ENCODE results near the gene IFNK.

Gene IFNK

GRCh38 chr9:27530915-27531755, 7.0 kb downstream of the IFNK start:
- H3K9me3 ChIP-seq (ENCODE audit: low read length), result no peaks in the 10 kb centered on the region
- H3K4me3 ChIP-seq (ENCODE audit: low read depth in 1 of 2, low read length in 2 of 2), result no peak overlapping the region
- no peak overlapping the region for H3K27ac ChIP-seq (ENCODE audit: low read depth, low read length)
- H3K4me1 ChIP-seq (ENCODE audit: insufficient read depth, low read length), result peaks cover 41% of the 10 kb centered on the region
- H3K27me3 ChIP-seq (ENCODE audit: control insufficient read depth in 1 of 2, insufficient read depth in 2 of 2, low read length in 2 of 2), result no peaks in the 10 kb centered on the region
- H3K9ac ChIP-seq (ENCODE audit: low read length), result no peak overlapping the region
- no peaks in the 10 kb centered on the region for H3K36me3 ChIP-seq (ENCODE audit: insufficient read depth, low read length)

DNA sequence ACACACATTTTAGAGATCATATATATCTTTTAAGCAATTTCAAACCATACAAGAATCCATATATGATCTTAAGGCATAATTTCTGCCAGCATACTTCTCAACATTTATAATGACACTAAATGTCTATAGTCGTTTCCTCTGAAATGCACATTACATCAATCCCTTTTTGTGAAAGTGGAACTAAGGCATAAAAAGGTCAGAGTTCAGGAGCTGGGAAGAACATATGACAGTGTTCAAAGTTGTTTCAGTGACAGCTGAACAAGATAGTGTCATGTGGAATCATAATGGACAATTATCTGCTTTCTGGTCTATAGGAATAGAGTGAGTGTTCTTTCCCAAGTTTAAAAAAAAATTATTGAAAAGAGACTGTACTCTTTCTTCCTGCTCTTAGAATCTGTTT, 8.0 kb downstream of the IFNK start:
- Histone ChIP-seq H3K27me3 (ENCODE audit: control insufficient read depth in 1 of 2, insufficient read depth in 2 of 2, low read length in 2 of 2) (no peaks in the 10 kb centered on the region), H3K4me3 (ENCODE audit: low read depth in 1 of 2, low read length in 2 of 2) (no peak overlapping the region), H3K27ac (ENCODE audit: low read depth, low read length) (no peak overlapping the region), H3K4me1 (ENCODE audit: insufficient read depth, low read length) (peaks cover 37% of the 10 kb centered on the region), H3K9ac (ENCODE audit: low read length) (no peak overlapping the region), H3K9me3 (ENCODE audit: low read length) (no peaks in the 10 kb centered on the region), H3K36me3 (ENCODE audit: insufficient read depth, low read length) (no peaks in the 10 kb centered on the region)

DNA sequence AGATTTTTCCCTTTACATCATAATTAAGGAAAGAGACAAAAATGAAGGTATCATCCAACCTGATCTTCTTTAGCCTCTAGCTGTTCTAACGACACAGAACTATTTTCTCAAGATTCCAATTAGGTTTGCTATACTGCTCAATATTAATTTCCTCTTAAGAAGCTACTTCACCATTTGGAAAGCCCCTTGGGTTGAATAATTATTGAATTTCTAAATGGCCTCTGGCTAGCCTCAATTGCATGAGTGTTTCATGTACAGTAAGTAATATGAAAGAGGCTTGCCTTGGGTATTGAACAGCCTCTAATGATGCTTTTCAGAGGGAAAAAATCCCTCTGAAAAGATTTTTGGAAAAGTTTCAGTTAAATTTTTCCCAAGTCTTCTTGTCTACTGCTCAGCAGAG, 9.2 kb downstream of the IFNK start:
- Histone ChIP-seq H3K9ac (ENCODE audit: low read length) (no peak overlapping the region), H3K9me3 (ENCODE audit: low read length) (no peaks in the 10 kb centered on the region), H3K4me3 (ENCODE audit: low read depth in 1 of 2, low read length in 2 of 2) (no peak overlapping the region), H3K27me3 (ENCODE audit: control insufficient read depth in 1 of 2, insufficient read depth in 2 of 2, low read length in 2 of 2) (no peaks in the 10 kb centered on the region), H3K36me3 (ENCODE audit: insufficient read depth, low read length) (no peaks in the 10 kb centered on the region), H3K4me1 (ENCODE audit: insufficient read depth, low read length) (peaks cover 32% of the 10 kb centered on the region), H3K27ac (ENCODE audit: low read depth, low read length) (no peak overlapping the region)

DNA sequence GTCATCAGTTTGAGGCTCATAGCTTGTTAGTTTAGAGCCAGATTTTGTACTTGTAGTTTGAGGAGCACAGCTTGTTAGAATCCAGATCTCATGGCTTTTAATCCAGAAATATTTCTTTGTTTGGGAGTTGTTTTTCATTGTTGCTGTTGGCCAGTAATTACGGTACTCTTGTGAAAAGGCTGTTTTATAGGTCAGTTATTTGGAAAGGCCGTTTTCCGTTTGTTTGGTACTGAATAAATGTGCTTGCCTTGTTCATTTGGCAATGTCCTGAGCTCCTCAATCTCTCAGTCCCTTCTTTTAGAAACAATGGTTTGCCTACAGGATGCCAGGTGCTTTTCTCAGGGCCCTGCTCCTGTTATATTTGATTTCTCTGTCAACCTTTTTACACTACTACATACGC, 10.0 kb downstream of the IFNK start:
- Histone ChIP-seq H3K27me3 (ENCODE audit: control insufficient read depth in 1 of 2, insufficient read depth in 2 of 2, low read length in 2 of 2) (no peaks in the 10 kb centered on the region), H3K27ac (ENCODE audit: low read depth, low read length) (peak overlapping the region; percentile 28), H3K9me3 (ENCODE audit: low read length) (no peaks in the 10 kb centered on the region), H3K4me1 (ENCODE audit: insufficient read depth, low read length) (peaks cover 40% of the 10 kb centered on the region), H3K9ac (ENCODE audit: low read length) (peak overlapping the region; percentile 8), H3K4me3 (ENCODE audit: low read depth in 1 of 2, low read length in 2 of 2) (no peak overlapping the region), H3K36me3 (ENCODE audit: insufficient read depth, low read length) (no peaks in the 10 kb centered on the region)

DNA sequence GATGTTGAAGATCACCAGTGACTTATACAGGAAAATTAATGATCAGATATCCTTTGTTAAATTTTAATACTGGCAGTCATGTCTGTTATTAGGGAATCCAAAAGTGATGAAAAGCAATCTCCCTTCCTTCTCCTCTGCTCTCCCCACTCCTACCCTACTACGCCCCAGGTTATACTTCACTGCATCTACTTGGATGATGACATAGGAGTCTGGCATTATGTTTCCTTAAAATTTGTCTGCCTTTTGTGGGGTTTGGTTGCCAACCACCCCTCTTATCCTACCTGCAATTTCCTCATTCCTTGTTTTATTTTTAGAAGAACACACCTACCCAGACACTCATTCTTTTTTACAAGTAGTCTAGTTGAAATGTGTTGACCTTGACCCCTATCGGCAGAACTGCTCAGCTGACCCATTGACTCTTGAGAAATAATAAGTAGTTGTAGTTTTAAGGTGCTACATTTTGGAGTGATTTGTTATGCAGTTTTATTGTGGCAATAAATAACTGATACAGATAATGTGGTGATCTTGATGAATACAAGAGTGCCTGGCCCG, 10.6 kb downstream of the IFNK start:
- Histone ChIP-seq H3K9me3 (ENCODE audit: low read length) (no peaks in the 10 kb centered on the region), H3K4me1 (ENCODE audit: insufficient read depth, low read length) (peaks cover 46% of the 10 kb centered on the region), H3K4me3 (ENCODE audit: low read depth in 1 of 2, low read length in 2 of 2) (no peak overlapping the region), H3K27me3 (ENCODE audit: control insufficient read depth in 1 of 2, insufficient read depth in 2 of 2, low read length in 2 of 2) (no peaks in the 10 kb centered on the region), H3K36me3 (ENCODE audit: insufficient read depth, low read length) (no peaks in the 10 kb centered on the region), H3K27ac (ENCODE audit: low read depth, low read length) (peak overlapping the region; percentile 28), H3K9ac (ENCODE audit: low read length) (no peak overlapping the region)

DNA sequence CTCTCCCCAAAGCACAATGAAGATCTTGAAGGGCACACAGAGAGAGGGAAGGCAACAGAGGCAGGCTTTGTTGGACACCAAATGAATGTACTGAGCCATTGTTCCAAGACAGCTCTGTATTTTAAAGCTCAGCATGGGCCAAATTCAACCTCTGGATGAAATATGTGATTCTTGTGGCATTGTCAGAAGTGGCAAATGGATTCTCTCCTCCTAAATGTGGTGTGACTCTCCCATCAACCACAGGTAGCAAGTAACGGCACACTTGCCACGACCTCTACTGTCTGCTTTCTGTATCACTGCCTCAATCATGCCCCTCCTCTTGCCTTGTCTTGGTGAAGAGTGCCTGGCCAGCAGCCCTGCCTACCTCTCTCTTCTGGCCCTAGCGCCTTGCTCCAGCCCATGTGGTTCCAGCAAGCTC, 11.6 kb downstream of the IFNK start:
- H3K9me3 ChIP-seq (ENCODE audit: low read length), result no peaks in the 10 kb centered on the region
- H3K27me3 ChIP-seq (ENCODE audit: control insufficient read depth in 1 of 2, insufficient read depth in 2 of 2, low read length in 2 of 2), result no peaks in the 10 kb centered on the region
- no peak overlapping the region for H3K4me3 ChIP-seq (ENCODE audit: low read depth in 1 of 2, low read length in 2 of 2)
- no peak overlapping the region for H3K27ac ChIP-seq (ENCODE audit: low read depth, low read length)
- peaks cover 54% of the 10 kb centered on the region for H3K4me1 ChIP-seq (ENCODE audit: insufficient read depth, low read length)
- H3K9ac ChIP-seq (ENCODE audit: low read length), result no peak overlapping the region
- no peaks in the 10 kb centered on the region for H3K36me3 ChIP-seq (ENCODE audit: insufficient read depth, low read length)

DNA sequence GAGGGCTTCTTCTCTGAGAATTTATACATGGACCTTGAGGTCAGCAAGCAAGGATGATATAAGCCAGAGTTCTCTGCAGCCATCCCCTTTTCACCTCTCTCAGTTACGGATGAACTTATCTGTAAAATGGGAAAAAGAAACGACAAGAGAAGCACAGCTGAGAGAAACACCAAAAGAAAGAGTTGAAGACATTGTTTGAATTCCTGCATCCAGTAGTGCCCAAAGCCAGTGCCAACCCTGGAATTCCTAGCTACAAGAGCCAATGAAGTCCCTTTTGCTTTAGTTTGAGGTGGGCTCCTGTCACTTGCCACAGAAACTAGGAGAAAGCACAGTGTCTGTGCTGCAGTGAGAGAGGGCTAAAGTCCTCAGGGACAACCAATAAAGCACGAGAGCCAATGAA, 12.1 kb downstream of the IFNK start:
- Histone ChIP-seq H3K4me1 (ENCODE audit: insufficient read depth, low read length) (peaks cover 59% of the 10 kb centered on the region), H3K4me3 (ENCODE audit: low read depth in 1 of 2, low read length in 2 of 2) (no peak overlapping the region), H3K27ac (ENCODE audit: low read depth, low read length) (no peak overlapping the region), H3K36me3 (ENCODE audit: insufficient read depth, low read length) (no peaks in the 10 kb centered on the region), H3K27me3 (ENCODE audit: control insufficient read depth in 1 of 2, insufficient read depth in 2 of 2, low read length in 2 of 2) (no peaks in the 10 kb centered on the region), H3K9me3 (ENCODE audit: low read length) (no peaks in the 10 kb centered on the region), H3K9ac (ENCODE audit: low read length) (no peak overlapping the region)

DNA sequence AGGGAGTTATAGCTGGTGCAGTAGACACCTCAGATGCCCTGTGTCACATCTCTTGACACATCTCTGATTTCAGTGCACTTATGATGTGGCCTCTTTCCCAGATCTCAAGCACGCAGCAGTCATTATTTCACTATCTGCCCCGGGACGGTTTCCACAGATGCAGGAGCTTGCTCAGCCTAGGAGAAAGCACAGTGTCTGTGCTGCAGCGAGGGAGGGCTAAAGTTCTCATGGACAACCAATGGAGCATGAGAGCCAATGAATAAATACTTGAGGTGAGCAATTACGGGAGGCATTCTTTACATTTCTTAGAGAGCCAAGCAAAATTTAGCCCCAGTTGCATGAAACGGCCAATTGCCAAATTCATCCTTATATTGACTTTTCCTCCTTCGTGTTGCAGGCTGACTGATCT, 12.9 kb downstream of the IFNK start:
- Histone ChIP-seq H3K9ac (ENCODE audit: low read length) (no peak overlapping the region), H3K27ac (ENCODE audit: low read depth, low read length) (no peak overlapping the region), H3K9me3 (ENCODE audit: low read length) (no peaks in the 10 kb centered on the region), H3K4me3 (ENCODE audit: low read depth in 1 of 2, low read length in 2 of 2) (no peak overlapping the region), H3K27me3 (ENCODE audit: control insufficient read depth in 1 of 2, insufficient read depth in 2 of 2, low read length in 2 of 2) (no peaks in the 10 kb centered on the region), H3K4me1 (ENCODE audit: insufficient read depth, low read length) (peaks cover 62% of the 10 kb centered on the region), H3K36me3 (ENCODE audit: insufficient read depth, low read length) (no peaks in the 10 kb centered on the region)

DNA sequence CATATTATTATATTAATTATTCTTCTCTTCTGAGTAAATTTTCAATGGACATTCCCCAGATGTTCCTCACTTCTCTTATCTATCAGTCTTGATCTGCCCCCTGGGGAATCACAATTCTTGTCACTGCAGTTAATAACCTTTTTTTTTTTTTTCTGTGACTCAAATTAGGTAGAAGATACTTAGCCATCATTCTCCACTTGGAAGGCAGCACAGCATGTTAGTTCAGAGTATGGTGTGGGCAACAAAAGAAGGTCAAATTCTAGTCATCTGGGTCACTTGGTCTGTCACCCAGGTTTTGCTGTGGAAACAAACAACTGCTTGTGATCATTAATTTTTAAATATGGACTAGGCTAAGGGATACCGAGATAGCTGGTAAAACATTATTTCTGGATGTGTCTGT, 13.7 kb downstream of the IFNK start:
- Histone ChIP-seq H3K27me3 (ENCODE audit: control insufficient read depth in 1 of 2, insufficient read depth in 2 of 2, low read length in 2 of 2) (no peaks in the 10 kb centered on the region), H3K9ac (ENCODE audit: low read length) (no peak overlapping the region), H3K27ac (ENCODE audit: low read depth, low read length) (no peak overlapping the region), H3K4me1 (ENCODE audit: insufficient read depth, low read length) (peaks cover 69% of the 10 kb centered on the region), H3K9me3 (ENCODE audit: low read length) (no peaks in the 10 kb centered on the region), H3K36me3 (ENCODE audit: insufficient read depth, low read length) (no peaks in the 10 kb centered on the region), H3K4me3 (ENCODE audit: low read depth in 1 of 2, low read length in 2 of 2) (no peak overlapping the region)

DNA sequence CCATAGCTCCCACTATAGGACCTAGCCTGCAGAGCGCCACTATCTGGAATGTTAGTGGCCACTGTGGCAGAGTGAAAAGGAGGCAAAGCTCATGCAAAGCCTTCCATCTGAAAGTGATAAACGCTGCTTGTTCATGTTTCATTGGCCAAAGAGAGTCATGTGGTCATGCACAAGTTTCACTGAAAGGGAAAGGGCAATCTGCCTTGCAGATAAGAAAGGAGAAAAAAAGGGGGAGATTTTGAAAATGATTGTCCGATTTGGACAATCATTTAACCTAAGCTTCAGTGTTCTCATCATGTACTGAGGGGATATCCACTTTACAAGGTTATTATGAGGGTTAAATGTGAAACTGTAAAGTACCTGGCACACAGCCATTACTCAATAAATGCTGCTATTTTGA, 14.6 kb downstream of the IFNK start:
- no peak overlapping the region for H3K27ac ChIP-seq (ENCODE audit: low read depth, low read length)
- H3K4me3 ChIP-seq (ENCODE audit: low read depth in 1 of 2, low read length in 2 of 2), result no peak overlapping the region
- no peak overlapping the region for H3K9ac ChIP-seq (ENCODE audit: low read length)
- no peaks in the 10 kb centered on the region for H3K27me3 ChIP-seq (ENCODE audit: control insufficient read depth in 1 of 2, insufficient read depth in 2 of 2, low read length in 2 of 2)
- no peaks in the 10 kb centered on the region for H3K36me3 ChIP-seq (ENCODE audit: insufficient read depth, low read length)
- peaks cover 68% of the 10 kb centered on the region for H3K4me1 ChIP-seq (ENCODE audit: insufficient read depth, low read length)
- H3K9me3 ChIP-seq (ENCODE audit: low read length), result no peaks in the 10 kb centered on the region

GRCh38 chr9:27539479-27540441, 15.7 kb downstream of the IFNK start:
- Histone ChIP-seq H3K9me3 (ENCODE audit: low read length) (no peaks in the 10 kb centered on the region), H3K4me1 (ENCODE audit: insufficient read depth, low read length) (peaks cover 57% of the 10 kb centered on the region), H3K36me3 (ENCODE audit: insufficient read depth, low read length) (no peaks in the 10 kb centered on the region), H3K27me3 (ENCODE audit: control insufficient read depth in 1 of 2, insufficient read depth in 2 of 2, low read length in 2 of 2) (no peaks in the 10 kb centered on the region), H3K27ac (ENCODE audit: low read depth, low read length) (peak overlapping the region; percentile 72), H3K9ac (ENCODE audit: low read length) (no peak overlapping the region), H3K4me3 (ENCODE audit: low read depth in 1 of 2, low read length in 2 of 2) (no peak overlapping the region)
